Measurements from ENCODE around the gene CDH4. TPM values are rescaled to one million over a fixed set of nuclear protein-coding genes. Genes with fewer than 3 reads are reported as not detected.

CDH4 gene
- polyA plus RNA-seq, 2 donors = 0.02 to 0.05 TPM

DNA sequence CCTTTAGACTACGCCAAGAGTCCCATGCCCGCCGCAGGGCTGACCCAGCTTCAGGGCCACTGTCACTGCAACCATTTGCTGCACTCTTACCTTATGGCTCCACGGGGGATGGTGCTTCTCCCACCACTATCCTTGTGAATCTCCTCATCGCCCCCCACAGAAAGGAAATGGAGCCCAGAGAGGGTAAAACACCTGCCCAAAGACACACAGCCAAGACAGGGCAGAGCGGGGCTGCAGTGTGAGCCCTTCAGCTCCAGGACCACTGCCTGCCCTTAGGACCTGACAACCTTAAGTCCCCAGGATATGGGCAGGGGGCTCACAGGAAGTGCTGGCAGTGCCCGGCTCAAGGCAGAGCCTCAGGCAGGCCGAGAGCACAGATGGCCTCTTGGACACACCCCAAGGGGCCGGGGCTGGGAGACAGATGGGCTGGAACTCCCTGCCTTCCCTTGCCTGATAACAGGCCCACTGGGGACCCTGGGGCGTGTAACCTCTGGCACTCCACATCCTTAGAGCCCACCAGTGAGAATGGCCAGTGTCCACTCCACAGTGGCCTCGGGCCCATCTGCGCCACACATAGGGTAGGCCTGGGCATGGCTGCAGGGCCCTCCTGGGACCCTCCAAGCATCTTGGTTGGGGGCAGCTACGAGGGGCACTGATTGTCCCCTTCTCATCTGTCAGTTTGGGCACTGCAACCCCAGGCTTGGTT is 548.5 kb downstream of the CDH4 start:
- H3K36me3 ChIP-seq (ENCODE audit: control insufficient read depth in 2 of 2, insufficient read depth in 2 of 2, low read length in 1 of 2) = no peaks in the 10 kb centered on the region
- no peak overlapping the region for H3K4me3 ChIP-seq (ENCODE audit: low read depth in 1 of 2, low read length in 2 of 2)
- no peaks in the 10 kb centered on the region for H3K27me3 ChIP-seq (ENCODE audit: control insufficient read depth in 1 of 2, insufficient read depth in 2 of 2, low read length in 2 of 2)
- H3K9me3 ChIP-seq (ENCODE audit: control insufficient read depth in 2 of 2, insufficient read depth in 1 of 2, low read depth in 1 of 2, low read length in 1 of 2) = peaks cover 0 to 3% of the 10 kb centered on the region in 2 donors
- H3K27ac ChIP-seq (ENCODE audit: low read depth in 2 of 2, low read length in 1 of 2) = no peak overlapping the region
- WGBS, 2 donors = 78 to 85% methylated on average over 13 of the region's 13 CpGs
- H3K4me1 ChIP-seq (ENCODE audit: control insufficient read depth in 2 of 2, insufficient read depth in 2 of 2, low read length in 1 of 2) = peaks cover 0 to 2% of the 10 kb centered on the region in 2 donors

DNA sequence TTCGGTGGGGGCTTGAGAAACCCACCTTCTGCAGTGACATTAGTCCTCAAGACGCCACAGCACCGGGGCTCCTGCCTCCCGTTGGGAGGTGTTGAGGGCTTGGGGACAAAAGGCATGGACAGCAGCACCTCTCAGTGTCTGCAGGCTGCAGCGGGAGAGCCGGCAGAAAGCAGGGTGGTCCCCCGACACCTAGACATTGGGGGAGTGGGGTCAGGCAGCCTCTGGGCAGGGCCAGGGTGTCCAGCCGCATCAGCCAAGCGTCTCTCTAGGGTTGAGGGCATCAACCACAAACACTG is 549.0 kb downstream of the CDH4 start:
- peaks cover 0 to 2% of the 10 kb centered on the region in 2 donors for H3K4me1 ChIP-seq (ENCODE audit: control insufficient read depth in 2 of 2, insufficient read depth in 2 of 2, low read length in 1 of 2)
- no peak overlapping the region for H3K27ac ChIP-seq (ENCODE audit: low read depth in 2 of 2, low read length in 1 of 2)
- no peaks in the 10 kb centered on the region for H3K36me3 ChIP-seq (ENCODE audit: control insufficient read depth in 2 of 2, insufficient read depth in 2 of 2, low read length in 1 of 2)
- no peak overlapping the region for H3K4me3 ChIP-seq (ENCODE audit: low read depth in 1 of 2, low read length in 2 of 2)
- WGBS, 2 donors = 86% methylated on average over 9 of the region's 9 CpGs
- H3K9me3 ChIP-seq (ENCODE audit: control insufficient read depth in 2 of 2, insufficient read depth in 1 of 2, low read depth in 1 of 2, low read length in 1 of 2) = peaks cover 0 to 3% of the 10 kb centered on the region in 2 donors
- no peaks in the 10 kb centered on the region for H3K27me3 ChIP-seq (ENCODE audit: control insufficient read depth in 1 of 2, insufficient read depth in 2 of 2, low read length in 2 of 2)

DNA sequence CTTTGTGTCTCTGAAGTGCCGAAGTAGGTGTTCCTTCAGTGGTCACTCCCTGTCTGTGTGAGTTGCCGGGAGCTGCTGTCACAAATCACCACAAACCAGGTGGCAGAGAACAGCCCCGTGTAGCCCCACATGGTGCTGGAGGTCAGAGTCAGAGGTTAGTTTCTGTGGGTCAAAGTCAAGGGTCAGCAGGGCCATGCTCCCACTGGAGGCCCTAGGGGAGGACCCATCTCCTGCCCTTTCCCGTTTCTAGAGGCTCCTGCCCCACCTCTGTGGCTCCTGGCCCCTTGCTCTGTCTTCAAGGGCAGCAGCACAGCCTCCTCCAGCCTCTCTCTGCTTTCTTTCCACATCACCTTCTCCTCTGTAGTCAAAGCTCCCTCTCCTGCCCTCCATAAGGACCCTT is 549.4 kb downstream of the CDH4 start:
- peaks cover 0 to 3% of the 10 kb centered on the region in 2 donors for H3K9me3 ChIP-seq (ENCODE audit: control insufficient read depth in 2 of 2, insufficient read depth in 1 of 2, low read depth in 1 of 2, low read length in 1 of 2)
- H3K36me3 ChIP-seq (ENCODE audit: control insufficient read depth in 2 of 2, insufficient read depth in 2 of 2, low read length in 1 of 2) = no peaks in the 10 kb centered on the region
- no peak overlapping the region for H3K4me3 ChIP-seq (ENCODE audit: low read depth in 1 of 2, low read length in 2 of 2)
- WGBS, 2 donors = 74 to 82% methylated on average over 4 of the region's 4 CpGs
- H3K27me3 ChIP-seq (ENCODE audit: control insufficient read depth in 1 of 2, insufficient read depth in 2 of 2, low read length in 2 of 2) = no peaks in the 10 kb centered on the region
- peaks cover 0 to 2% of the 10 kb centered on the region in 2 donors for H3K4me1 ChIP-seq (ENCODE audit: control insufficient read depth in 2 of 2, insufficient read depth in 2 of 2, low read length in 1 of 2)
- H3K27ac ChIP-seq (ENCODE audit: low read depth in 2 of 2, low read length in 1 of 2) = no peak overlapping the region

DNA sequence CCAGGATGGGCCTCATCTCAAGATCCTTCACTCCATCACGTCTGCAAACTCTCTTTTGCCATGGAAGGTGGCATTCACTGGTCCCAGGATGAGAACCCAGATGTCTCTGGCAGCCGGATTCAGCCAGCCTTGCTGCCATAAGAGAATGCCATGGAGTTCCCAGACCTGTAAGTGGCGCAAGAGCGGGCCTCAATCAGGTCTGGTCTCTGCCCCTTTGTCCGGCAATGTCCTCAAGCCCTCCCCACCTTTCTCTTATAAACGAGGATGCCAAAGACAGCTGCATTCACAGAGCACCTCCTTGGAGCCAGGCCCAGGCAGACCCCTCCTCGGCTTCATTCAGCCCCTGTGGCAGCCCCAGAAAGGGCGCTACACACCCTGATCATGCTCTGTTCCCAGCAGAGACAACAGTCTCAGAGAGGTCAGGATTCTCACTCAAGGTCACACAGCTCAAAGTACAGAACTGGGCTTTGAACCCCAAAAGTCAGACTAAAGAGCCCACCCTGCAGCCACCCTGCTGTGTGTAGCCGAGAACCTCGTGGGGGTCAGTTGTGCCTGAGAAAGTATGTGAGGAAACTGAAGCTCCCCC is 549.9 kb downstream of the CDH4 start:
- H3K4me1 ChIP-seq (ENCODE audit: control insufficient read depth in 2 of 2, insufficient read depth in 2 of 2, low read length in 1 of 2) = peaks cover 0 to 2% of the 10 kb centered on the region in 2 donors

DNA sequence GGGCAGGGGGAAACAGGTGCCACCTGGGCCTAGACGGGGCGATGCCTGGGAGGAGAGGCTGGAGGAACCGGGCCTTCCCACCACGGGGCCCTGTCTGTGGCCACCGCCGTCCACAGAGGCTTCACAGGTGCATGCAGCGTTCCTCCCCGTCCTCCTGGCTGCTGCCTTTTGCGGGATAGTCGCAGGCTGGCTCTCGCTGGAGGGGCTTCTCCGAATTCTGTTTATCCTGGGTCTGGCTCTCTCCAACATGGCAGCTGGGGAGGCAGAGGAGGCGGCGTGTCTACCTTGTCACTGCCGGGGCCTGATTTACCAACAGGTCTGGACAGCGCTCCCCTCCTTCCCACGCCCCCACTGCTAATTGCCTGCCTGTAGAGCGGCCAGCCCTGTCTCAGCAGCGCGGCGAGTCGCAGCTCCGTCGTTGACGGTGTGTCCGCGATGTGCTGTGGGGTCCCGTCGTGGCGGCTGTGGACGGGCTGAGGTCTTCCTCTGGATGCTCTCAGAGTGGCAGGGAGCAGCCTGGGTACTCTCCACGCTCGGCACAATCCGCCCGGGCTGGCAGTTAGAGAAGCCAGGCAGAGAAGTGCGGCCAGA is 550.8 kb downstream of the CDH4 start:
- no peaks in the 10 kb centered on the region for H3K27me3 ChIP-seq (ENCODE audit: control insufficient read depth in 1 of 2, insufficient read depth in 2 of 2, low read length in 2 of 2)
- H3K27ac ChIP-seq (ENCODE audit: low read depth in 2 of 2, low read length in 1 of 2) = no peak overlapping the region
- 78 to 80% methylated on average over 36 of the region's 36 CpGs for WGBS, 2 donors
- no peaks in the 10 kb centered on the region for H3K36me3 ChIP-seq (ENCODE audit: control insufficient read depth in 2 of 2, insufficient read depth in 2 of 2, low read length in 1 of 2)
- H3K4me3 ChIP-seq (ENCODE audit: low read depth in 1 of 2, low read length in 2 of 2) = no peak overlapping the region
- peaks cover 0 to 3% of the 10 kb centered on the region in 2 donors for H3K9me3 ChIP-seq (ENCODE audit: control insufficient read depth in 2 of 2, insufficient read depth in 1 of 2, low read depth in 1 of 2, low read length in 1 of 2)
- H3K4me1 ChIP-seq (ENCODE audit: control insufficient read depth in 2 of 2, insufficient read depth in 2 of 2, low read length in 1 of 2) = peaks cover 0 to 2% of the 10 kb centered on the region in 2 donors

More for the DNA sequence above, 549.9 kb downstream of the CDH4 start:
- H3K36me3 ChIP-seq (ENCODE audit: control insufficient read depth in 2 of 2, insufficient read depth in 2 of 2, low read length in 1 of 2) = no peaks in the 10 kb centered on the region
- WGBS, 2 donors = 76 to 84% methylated on average over 10 of the region's 10 CpGs
- H3K27me3 ChIP-seq (ENCODE audit: control insufficient read depth in 1 of 2, insufficient read depth in 2 of 2, low read length in 2 of 2) = no peaks in the 10 kb centered on the region
- no peak overlapping the region for H3K27ac ChIP-seq (ENCODE audit: low read depth in 2 of 2, low read length in 1 of 2)
- H3K9me3 ChIP-seq (ENCODE audit: control insufficient read depth in 2 of 2, insufficient read depth in 1 of 2, low read depth in 1 of 2, low read length in 1 of 2) = peaks cover 0 to 3% of the 10 kb centered on the region in 2 donors
- H3K4me3 ChIP-seq (ENCODE audit: low read depth in 1 of 2, low read length in 2 of 2) = no peak overlapping the region

DNA sequence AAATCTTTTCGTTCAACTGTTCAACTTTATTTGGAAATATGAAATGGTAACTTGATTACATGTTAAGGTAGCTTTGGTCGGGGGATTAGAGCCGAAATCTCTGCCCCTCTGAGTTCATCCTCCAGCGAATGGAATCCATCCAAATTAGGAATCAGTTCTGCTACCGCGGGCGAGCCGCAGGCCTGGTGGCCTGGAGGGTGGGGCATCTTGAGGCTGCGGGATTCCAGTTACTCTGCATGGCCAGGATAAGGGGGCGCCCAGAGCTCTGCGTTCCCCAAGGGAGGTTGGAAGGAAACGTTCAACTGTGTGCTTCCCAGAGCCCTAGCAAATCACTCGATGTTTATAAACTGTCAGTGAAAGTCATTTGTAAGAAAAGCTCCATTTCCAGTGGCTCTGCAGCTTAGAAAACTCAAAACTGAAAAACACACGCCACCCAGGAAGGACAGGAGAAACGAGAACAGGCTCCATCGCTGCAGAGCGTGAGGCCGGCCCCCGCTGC is 551.4 kb downstream of the CDH4 start:
- Histone ChIP-seq H3K4me1 (ENCODE audit: control insufficient read depth in 2 of 2, insufficient read depth in 2 of 2, low read length in 1 of 2) (peaks cover 0 to 2% of the 10 kb centered on the region in 2 donors), H3K36me3 (ENCODE audit: control insufficient read depth in 2 of 2, insufficient read depth in 2 of 2, low read length in 1 of 2) (no peaks in the 10 kb centered on the region), H3K4me3 (ENCODE audit: low read depth in 1 of 2, low read length in 2 of 2) (no peak overlapping the region), H3K9me3 (ENCODE audit: control insufficient read depth in 2 of 2, insufficient read depth in 1 of 2, low read depth in 1 of 2, low read length in 1 of 2) (peaks cover 0 to 2% of the 10 kb centered on the region in 2 donors), H3K27me3 (ENCODE audit: control insufficient read depth in 1 of 2, insufficient read depth in 2 of 2, low read length in 2 of 2) (no peaks in the 10 kb centered on the region), H3K27ac (ENCODE audit: low read depth in 2 of 2, low read length in 1 of 2) (no peak overlapping the region)
- WGBS, 2 donors = 14 to 15% methylated on average over 19 of the region's 19 CpGs

DNA sequence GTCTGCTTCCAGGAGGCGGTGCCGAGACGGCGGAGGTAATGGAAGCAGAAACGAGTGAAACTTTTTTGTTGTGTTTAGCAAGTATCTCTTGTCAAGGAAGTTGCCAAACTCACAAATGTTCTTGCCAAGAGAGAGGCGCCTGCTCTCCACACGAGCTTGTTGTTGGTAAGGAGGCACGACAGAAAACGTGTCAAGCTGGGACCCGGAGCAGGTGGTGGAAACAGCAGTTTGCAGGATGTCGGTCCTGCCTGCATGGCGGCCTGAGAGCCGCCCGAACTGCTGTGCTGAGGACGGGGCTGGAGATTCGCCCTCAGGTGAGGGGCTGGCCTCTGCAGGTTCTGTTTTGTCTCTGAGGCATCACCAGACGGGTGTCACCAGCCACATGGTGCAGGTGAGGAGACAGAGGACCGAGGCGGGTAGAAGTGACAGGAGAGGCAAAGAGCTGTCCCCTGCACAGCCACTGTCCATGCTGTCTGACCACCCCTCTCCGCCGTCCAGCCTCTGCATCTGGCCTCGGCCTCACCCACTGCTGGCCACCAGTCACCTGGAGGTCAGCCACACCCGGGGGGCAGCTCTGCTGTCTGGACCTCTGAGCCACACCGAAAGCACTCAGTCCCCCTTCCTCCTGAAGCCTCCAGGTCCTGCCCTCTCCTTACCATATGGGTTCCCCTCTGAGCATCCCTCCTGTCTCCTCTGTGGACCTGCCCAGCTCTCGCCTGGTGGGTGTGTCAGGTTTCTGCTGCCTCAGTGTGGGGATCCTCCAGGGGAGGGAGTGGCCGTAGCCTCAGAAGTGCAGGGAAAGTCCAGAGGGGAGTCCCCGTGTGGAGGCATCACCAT is 552.1 kb downstream of the CDH4 start:
- Histone ChIP-seq H3K9me3 (ENCODE audit: control insufficient read depth in 2 of 2, insufficient read depth in 1 of 2, low read depth in 1 of 2, low read length in 1 of 2) (no peaks in the 10 kb centered on the region), H3K27ac (ENCODE audit: low read depth in 2 of 2, low read length in 1 of 2) (no peak overlapping the region), H3K4me3 (ENCODE audit: low read depth in 1 of 2, low read length in 2 of 2) (no peak overlapping the region), H3K4me1 (ENCODE audit: control insufficient read depth in 2 of 2, insufficient read depth in 2 of 2, low read length in 1 of 2) (peaks cover 0 to 2% of the 10 kb centered on the region in 2 donors), H3K36me3 (ENCODE audit: control insufficient read depth in 2 of 2, insufficient read depth in 2 of 2, low read length in 1 of 2) (no peaks in the 10 kb centered on the region), H3K27me3 (ENCODE audit: control insufficient read depth in 1 of 2, insufficient read depth in 2 of 2, low read length in 2 of 2) (no peaks in the 10 kb centered on the region)
- 28 to 36% methylated on average over 27 of the region's 27 CpGs for WGBS, 2 donors

DNA sequence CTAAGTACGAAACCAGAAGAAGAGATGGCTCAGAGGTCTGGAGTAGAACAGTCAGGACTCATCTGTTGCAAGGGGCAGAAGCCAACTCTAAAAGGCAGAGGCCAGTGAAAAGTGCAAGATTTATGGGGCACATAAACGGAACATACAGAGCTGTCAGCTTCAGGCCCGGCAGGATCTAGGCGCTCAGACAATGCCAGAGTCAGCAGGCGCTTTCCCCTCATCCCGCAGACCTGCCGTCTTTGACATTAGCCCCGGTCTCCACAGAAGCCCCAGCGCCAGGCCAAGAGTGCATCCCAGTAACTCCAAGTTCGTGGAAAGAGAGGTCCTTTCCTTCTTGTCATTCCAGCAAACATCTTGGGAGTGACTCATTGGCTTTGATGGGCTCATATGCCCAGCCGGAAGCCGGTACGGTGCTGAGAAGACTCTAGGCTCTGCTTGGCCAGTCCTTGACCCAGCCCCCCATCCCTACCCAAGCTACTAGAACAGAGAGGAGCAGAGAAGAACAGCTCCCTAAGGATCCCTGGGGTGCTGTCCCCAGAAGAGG is 552.8 kb downstream of the CDH4 start:
- Histone ChIP-seq H3K9me3 (ENCODE audit: control insufficient read depth in 2 of 2, insufficient read depth in 1 of 2, low read depth in 1 of 2, low read length in 1 of 2) (no peaks in the 10 kb centered on the region), H3K4me1 (ENCODE audit: control insufficient read depth in 2 of 2, insufficient read depth in 2 of 2, low read length in 1 of 2) (peaks cover 0 to 2% of the 10 kb centered on the region in 2 donors), H3K4me3 (ENCODE audit: low read depth in 1 of 2, low read length in 2 of 2) (no peak overlapping the region), H3K27me3 (ENCODE audit: control insufficient read depth in 1 of 2, insufficient read depth in 2 of 2, low read length in 2 of 2) (no peaks in the 10 kb centered on the region), H3K36me3 (ENCODE audit: control insufficient read depth in 2 of 2, insufficient read depth in 2 of 2, low read length in 1 of 2) (no peaks in the 10 kb centered on the region), H3K27ac (ENCODE audit: low read depth in 2 of 2, low read length in 1 of 2) (no peak overlapping the region)
- 76 to 85% methylated on average over 13 of the region's 13 CpGs for WGBS, 2 donors

DNA sequence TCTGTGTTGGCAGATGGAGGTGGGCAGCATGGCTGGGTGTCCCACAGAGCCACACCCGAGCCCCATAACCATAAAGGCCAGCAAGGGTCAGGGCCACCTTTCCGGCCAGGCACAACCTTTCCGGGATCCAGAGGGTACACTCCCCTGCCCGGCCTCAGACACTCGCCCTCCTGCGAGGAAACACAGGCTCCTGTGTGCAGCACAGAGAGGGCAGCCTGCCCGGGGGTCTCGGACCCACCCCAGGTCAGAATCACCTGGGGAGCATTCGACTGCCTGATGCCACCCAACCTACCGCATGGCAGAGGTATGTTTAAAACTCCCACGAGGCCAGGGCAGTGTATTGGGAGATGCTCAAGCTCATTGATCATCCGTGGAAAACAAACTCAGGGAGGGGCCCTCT is 553.3 kb downstream of the CDH4 start:
- Histone ChIP-seq H3K27me3 (ENCODE audit: control insufficient read depth in 1 of 2, insufficient read depth in 2 of 2, low read length in 2 of 2) (no peaks in the 10 kb centered on the region), H3K9me3 (ENCODE audit: control insufficient read depth in 2 of 2, insufficient read depth in 1 of 2, low read depth in 1 of 2, low read length in 1 of 2) (no peaks in the 10 kb centered on the region), H3K4me3 (ENCODE audit: low read depth in 1 of 2, low read length in 2 of 2) (no peak overlapping the region), H3K27ac (ENCODE audit: low read depth in 2 of 2, low read length in 1 of 2) (no peak overlapping the region), H3K4me1 (ENCODE audit: control insufficient read depth in 2 of 2, insufficient read depth in 2 of 2, low read length in 1 of 2) (peaks cover 0 to 2% of the 10 kb centered on the region in 2 donors), H3K36me3 (ENCODE audit: control insufficient read depth in 2 of 2, insufficient read depth in 2 of 2, low read length in 1 of 2) (no peaks in the 10 kb centered on the region)
- WGBS, 2 donors = 91% methylated on average over 12 of the region's 12 CpGs
